Measurements from ENCODE around the gene POLDIP2. TPM values are rescaled to one million over a fixed set of nuclear protein-coding genes. Genes with fewer than 3 reads are reported as not detected.

POLDIP2 gene
- total and polyA plus RNA-seq, 2 of the 13 experiments (the other 11 are each of a cell fraction or from before 2014, with no cell fraction given), result 85.9 to 114 TPM

DNA sequence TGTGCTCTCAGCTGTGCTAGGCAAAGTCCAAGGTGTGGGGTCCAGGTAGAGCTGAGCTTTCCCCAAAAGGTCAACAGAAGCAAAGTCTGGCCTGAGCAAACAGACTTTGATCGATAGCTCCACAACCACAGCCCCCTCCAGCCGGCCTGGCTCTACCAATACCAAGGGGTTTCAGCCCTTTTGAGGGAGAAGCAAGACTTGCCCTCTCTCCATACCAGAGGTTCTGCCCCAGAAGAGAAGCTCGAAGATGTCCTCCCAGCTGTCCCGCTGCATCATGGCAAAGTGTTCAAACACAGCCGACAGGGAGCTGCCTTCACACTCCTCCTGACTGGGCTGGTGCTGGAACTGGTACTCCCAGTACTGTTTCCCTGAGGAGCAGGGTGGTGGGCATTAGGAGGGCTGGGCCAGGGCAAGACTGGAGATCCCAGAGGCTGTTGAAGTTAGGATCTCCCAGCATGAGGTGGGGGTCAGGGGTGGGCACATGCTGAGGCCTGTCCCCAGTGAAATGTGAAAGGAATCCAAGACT lies 11.0 kb upstream of the POLDIP2 start (continued):
- no peak for TF ChIP-seq MXI1 (IDR thresholded peaks at IDR 0.05; ENCODE audit: borderline replicate concordance, low read depth, low read length)
- TF ChIP-seq, protein P1, sequence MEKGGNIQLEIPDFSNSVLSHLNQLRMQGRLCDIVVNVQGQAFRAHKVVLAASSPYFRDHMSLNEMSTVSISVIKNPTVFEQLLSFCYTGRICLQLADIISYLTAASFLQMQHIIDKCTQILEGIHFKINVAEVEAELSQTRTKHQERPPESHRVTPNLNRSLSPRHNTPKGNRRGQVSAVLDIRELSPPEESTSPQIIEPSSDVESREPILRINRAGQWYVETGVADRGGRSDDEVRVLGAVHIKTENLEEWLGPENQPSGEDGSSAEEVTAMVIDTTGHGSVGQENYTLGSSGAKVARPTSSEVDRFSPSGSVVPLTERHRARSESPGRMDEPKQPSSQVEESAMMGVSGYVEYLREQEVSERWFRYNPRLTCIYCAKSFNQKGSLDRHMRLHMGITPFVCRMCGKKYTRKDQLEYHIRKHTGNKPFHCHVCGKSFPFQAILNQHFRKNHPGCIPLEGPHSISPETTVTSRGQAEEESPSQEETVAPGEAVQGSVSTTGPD (CRISPR knock-in tag; IDR thresholded peaks at IDR 0.05), result peak; percentile 96
- TF ChIP-seq CBFB (CRISPR knock-in tag; IDR thresholded peaks at IDR 0.05), result peak; percentile 83
- TF ChIP-seq, protein P2, sequence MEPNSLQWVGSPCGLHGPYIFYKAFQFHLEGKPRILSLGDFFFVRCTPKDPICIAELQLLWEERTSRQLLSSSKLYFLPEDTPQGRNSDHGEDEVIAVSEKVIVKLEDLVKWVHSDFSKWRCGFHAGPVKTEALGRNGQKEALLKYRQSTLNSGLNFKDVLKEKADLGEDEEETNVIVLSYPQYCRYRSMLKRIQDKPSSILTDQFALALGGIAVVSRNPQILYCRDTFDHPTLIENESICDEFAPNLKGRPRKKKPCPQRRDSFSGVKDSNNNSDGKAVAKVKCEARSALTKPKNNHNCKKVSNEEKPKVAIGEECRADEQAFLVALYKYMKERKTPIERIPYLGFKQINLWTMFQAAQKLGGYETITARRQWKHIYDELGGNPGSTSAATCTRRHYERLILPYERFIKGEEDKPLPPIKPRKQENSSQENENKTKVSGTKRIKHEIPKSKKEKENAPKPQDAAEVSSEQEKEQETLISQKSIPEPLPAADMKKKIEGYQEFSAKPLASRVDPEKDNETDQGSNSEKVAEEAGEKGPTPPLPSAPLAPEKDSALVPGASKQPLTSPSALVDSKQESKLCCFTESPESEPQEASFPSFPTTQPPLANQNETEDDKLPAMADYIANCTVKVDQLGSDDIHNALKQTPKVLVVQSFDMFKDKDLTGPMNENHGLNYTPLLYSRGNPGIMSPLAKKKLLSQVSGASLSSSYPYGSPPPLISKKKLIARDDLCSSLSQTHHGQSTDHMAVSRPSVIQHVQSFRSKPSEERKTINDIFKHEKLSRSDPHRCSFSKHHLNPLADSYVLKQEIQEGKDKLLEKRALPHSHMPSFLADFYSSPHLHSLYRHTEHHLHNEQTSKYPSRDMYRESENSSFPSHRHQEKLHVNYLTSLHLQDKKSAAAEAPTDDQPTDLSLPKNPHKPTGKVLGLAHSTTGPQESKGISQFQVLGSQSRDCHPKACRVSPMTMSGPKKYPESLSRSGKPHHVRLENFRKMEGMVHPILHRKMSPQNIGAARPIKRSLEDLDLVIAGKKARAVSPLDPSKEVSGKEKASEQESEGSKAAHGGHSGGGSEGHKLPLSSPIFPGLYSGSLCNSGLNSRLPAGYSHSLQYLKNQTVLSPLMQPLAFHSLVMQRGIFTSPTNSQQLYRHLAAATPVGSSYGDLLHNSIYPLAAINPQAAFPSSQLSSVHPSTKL (CRISPR knock-in tag; IDR thresholded peaks at IDR 0.05), result peak; percentile 90
- TF ChIP-seq DR1 (CRISPR knock-in tag; IDR thresholded peaks at IDR 0.05), result no peak; the same call in 1 of the 2 replicates
- peak; percentile 99 for TF ChIP-seq NCOR1 (IDR thresholded peaks at IDR 0.05; ENCODE audit: borderline replicate concordance, low read length)
- TF ChIP-seq ZSCAN25 (CRISPR knock-in tag; IDR thresholded peaks at IDR 0.05), result no peak; the same call in 1 of the 2 replicates
- no peak for TF ChIP-seq ZBTB1 (CRISPR knock-in tag; IDR thresholded peaks at IDR 0.05; ENCODE audit: borderline replicate concordance)
- 0 out of 2 replicates have a peak, but pooled peaks have one; percentile 79 for TF ChIP-seq ZC3H13 (CRISPR knock-in tag; IDR thresholded peaks at IDR 0.05)
- TF ChIP-seq, protein P3, sequence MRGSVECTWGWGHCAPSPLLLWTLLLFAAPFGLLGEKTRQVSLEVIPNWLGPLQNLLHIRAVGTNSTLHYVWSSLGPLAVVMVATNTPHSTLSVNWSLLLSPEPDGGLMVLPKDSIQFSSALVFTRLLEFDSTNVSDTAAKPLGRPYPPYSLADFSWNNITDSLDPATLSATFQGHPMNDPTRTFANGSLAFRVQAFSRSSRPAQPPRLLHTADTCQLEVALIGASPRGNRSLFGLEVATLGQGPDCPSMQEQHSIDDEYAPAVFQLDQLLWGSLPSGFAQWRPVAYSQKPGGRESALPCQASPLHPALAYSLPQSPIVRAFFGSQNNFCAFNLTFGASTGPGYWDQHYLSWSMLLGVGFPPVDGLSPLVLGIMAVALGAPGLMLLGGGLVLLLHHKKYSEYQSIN (CRISPR knock-in tag; IDR thresholded peaks at IDR 0.05; ENCODE audit: borderline replicate concordance), result no peak
- TF ChIP-seq, protein P4, sequence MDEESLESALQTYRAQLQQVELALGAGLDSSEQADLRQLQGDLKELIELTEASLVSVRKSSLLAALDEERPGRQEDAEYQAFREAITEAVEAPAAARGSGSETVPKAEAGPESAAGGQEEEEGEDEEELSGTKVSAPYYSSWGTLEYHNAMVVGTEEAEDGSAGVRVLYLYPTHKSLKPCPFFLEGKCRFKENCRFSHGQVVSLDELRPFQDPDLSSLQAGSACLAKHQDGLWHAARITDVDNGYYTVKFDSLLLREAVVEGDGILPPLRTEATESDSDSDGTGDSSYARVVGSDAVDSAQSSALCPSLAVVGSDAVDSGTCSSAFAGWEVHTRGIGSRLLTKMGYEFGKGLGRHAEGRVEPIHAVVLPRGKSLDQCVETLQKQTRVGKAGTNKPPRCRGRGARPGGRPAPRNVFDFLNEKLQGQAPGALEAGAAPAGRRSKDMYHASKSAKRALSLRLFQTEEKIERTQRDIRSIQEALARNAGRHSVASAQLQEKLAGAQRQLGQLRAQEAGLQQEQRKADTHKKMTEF (CRISPR knock-in tag; IDR thresholded peaks at IDR 0.05), result peak; percentile 70
- 0 out of 2 replicates have a peak, but pooled peaks have one; percentile 66 for TF ChIP-seq ZNF160 (CRISPR knock-in tag; IDR thresholded peaks at IDR 0.05)
- TF ChIP-seq, protein P5, sequence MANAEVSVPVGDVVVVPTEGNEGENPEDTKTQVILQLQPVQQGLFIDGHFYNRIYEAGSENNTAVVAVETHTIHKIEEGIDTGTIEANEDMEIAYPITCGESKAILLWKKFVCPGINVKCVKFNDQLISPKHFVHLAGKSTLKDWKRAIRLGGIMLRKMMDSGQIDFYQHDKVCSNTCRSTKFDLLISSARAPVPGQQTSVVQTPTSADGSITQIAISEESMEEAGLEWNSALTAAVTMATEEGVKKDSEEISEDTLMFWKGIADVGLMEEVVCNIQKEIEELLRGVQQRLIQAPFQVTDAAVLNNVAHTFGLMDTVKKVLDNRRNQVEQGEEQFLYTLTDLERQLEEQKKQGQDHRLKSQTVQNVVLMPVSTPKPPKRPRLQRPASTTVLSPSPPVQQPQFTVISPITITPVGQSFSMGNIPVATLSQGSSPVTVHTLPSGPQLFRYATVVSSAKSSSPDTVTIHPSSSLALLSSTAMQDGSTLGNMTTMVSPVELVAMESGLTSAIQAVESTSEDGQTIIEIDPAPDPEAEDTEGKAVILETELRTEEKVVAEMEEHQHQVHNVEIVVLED (CRISPR knock-in tag; IDR thresholded peaks at IDR 0.05; ENCODE audit: borderline replicate concordance), result no peak
- TF ChIP-seq, protein P6, sequence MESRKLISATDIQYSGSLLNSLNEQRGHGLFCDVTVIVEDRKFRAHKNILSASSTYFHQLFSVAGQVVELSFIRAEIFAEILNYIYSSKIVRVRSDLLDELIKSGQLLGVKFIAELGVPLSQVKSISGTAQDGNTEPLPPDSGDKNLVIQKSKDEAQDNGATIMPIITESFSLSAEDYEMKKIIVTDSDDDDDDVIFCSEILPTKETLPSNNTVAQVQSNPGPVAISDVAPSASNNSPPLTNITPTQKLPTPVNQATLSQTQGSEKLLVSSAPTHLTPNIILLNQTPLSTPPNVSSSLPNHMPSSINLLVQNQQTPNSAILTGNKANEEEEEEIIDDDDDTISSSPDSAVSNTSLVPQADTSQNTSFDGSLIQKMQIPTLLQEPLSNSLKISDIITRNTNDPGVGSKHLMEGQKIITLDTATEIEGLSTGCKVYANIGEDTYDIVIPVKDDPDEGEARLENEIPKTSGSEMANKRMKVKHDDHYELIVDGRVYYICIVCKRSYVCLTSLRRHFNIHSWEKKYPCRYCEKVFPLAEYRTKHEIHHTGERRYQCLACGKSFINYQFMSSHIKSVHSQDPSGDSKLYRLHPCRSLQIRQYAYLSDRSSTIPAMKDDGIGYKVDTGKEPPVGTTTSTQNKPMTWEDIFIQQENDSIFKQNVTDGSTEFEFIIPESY (CRISPR knock-in tag; IDR thresholded peaks at IDR 0.05), result peak; percentile 46; the same call in 1 of the 2 replicates
- no peak for TF ChIP-seq ZNF841 (CRISPR knock-in tag; IDR thresholded peaks at IDR 0.05; ENCODE audit: borderline replicate concordance)
- no peak for TF ChIP-seq ZBTB8A (CRISPR knock-in tag; IDR thresholded peaks at IDR 0.05; ENCODE audit: borderline replicate concordance, low read depth)
- TF ChIP-seq EHMT2 (IDR thresholded peaks at IDR 0.05; ENCODE audit: borderline replicate concordance, low read depth, low read length), result no peak
